Naive B cell (primary cell): ENCODE results near the gene RBM14. TPM values are rescaled to one million over a fixed set of nuclear protein-coding genes. Genes with fewer than 3 reads are reported as not detected.
"Not testable (repeated sequence)": the region's sequence is repeated elsewhere in the genome, so short reads cannot be mapped to it uniquely, and the experiment has no call there.

Experiments
- ATAC-seq, 2 donors: fragments of 150-1000 bp; cut with Tn5 transposase; 2 replicates each; pipeline ENCODE4 v1.10.0; 2021; ENCODE audit warnings: low read depth in 2 of 2, mild to moderate bottlenecking in 2 of 2, moderate library complexity in 2 of 2
- DNase-seq: peaks from one replicate; pipeline ENCODE4 v3.0.0; 2022
- H3K27ac Mint-ChIP-seq, 6 donors: one replicate each; pipeline ENCODE4 v1.8.0; 2020 to 2022; ENCODE audit warnings: mild to moderate bottlenecking in 6 of 6, mixed read lengths in 6 of 6, moderate library complexity in 5 of 6, inconsistent platforms in 2 of 6
- H3K27me3 Mint-ChIP-seq, 3 donors: one replicate each; pipeline ENCODE4 v1.8.0; 2021 to 2022; ENCODE audit warnings: mixed read lengths in 3 of 3, mild to moderate bottlenecking in 1 of 3
- H3K36me3 Mint-ChIP-seq, 2 donors: one replicate each; pipeline ENCODE4 v1.8.0; 2020 to 2022; ENCODE audit warnings: mixed read lengths in 2 of 2, inconsistent platforms in 1 of 2, mild to moderate bottlenecking in 1 of 2
- H3K4me1 Mint-ChIP-seq, 3 donors: one replicate each; pipeline ENCODE4 v1.8.0; 2020 to 2022; ENCODE audit warnings: mixed read lengths in 3 of 3, inconsistent platforms in 1 of 3, mild to moderate bottlenecking in 1 of 3, moderate library complexity in 1 of 3
- H3K4me3 Mint-ChIP-seq, 8 donors: one replicate each; pipeline ENCODE4 v1.8.0; 2020 to 2022; ENCODE audit warnings: mild to moderate bottlenecking in 8 of 8, mixed read lengths in 8 of 8, moderate library complexity in 8 of 8, inconsistent platforms in 2 of 8
- H3K9me3 Mint-ChIP-seq, 7 donors: one replicate each; pipeline ENCODE4 v1.8.0; 2020 to 2022; ENCODE audit warnings: mixed read lengths in 7 of 7, mild to moderate bottlenecking in 5 of 7, inconsistent platforms in 2 of 7, moderate library complexity in 1 of 7
- polyA plus RNA-seq, 6 donors: library from polyadenylated mRNA; unstranded; fragments of 300-500 nt; fragmentation: Illumina TruSeq; gene quantifications; one replicate each; pipeline ENCODE4 v1.2.3, GENCODE V29; 2021; ENCODE audit warnings: low read depth in 6 of 6

RBM14 gene
- polyA plus RNA-seq, 6 donors from 2014 or later, result 68.0 to 97.2 (median 86.4) TPM

GRCh38 chr11:66606608-66607007 is 9.8 kb upstream of the RBM14 start:
- not testable (repeated sequence) for H3K9me3 Mint-ChIP-seq, ATAC-seq, H3K36me3 Mint-ChIP-seq, H3K27me3 Mint-ChIP-seq, DNase-seq, H3K4me3 Mint-ChIP-seq
- H3K4me1 Mint-ChIP-seq, result peaks cover 26 to 52% (median 35%) of the 10 kb centered on the region in 3 donors
- H3K27ac Mint-ChIP-seq, result peak overlapping the region in 4 of 6 donors; percentile 59 to 97 (median 73)

- Mint-ChIP-seq H3K4me1 (peaks cover 30 to 52% (median 42%) of the 10 kb centered on the region in 3 donors), H3K9me3 (peaks cover 0 to 2% (median 0%) of the 10 kb centered on the region in 7 donors), H3K27me3 (no peaks in the 10 kb centered on the region), H3K36me3 (peaks cover 4 to 7% of the 10 kb centered on the region in 2 donors), H3K27ac (peak overlapping the region; percentile 21 to 97 (median 86)), H3K4me3 (no peak overlapping the region)
- DNase-seq, result no peak
- no peak for ATAC-seq
These were observed 9.2 kb upstream of the RBM14 start for GRCh38 chr11:66607126-66607834.

GRCh38 chr11:66609721-66610617 is 6.5 kb upstream of the RBM14 start:
- Mint-ChIP-seq H3K36me3 (peaks cover 0 to 4% of the 10 kb centered on the region in 2 donors), H3K4me3 (peak overlapping the region in 7 of 8 donors; percentile 32 to 83 (median 54)), H3K9me3 (peaks cover 0 to 2% (median 0%) of the 10 kb centered on the region in 7 donors), H3K27me3 (no peaks in the 10 kb centered on the region), H3K4me1 (peaks cover 33 to 54% (median 44%) of the 10 kb centered on the region in 3 donors), H3K27ac (peak overlapping the region; percentile 10 to 96 (median 93))
- no peak for DNase-seq
- ATAC-seq, result no peak

GRCh38 chr11:66612458-66612857 is 4.0 kb upstream of the RBM14 start:
- Mint-ChIP-seq H3K4me3 (peak overlapping the region in 6 of 8 donors; percentile 47 to 80 (median 68)), H3K4me1 (peaks cover 45 to 64% (median 60%) of the 10 kb centered on the region in 3 donors), H3K27ac (peak overlapping the region; percentile 92 to 97 (median 94)), H3K9me3 (no peaks in the 10 kb centered on the region), H3K27me3 (no peaks in the 10 kb centered on the region), H3K36me3 (peaks cover 0 to 7% of the 10 kb centered on the region in 2 donors)
- DNase-seq (no peak), ATAC-seq (no peak)

GRCh38 chr11:66614073-66614472 is 2.4 kb upstream of the RBM14 start:
- Mint-ChIP-seq H3K27ac (peak overlapping the region in 1 of 6 donors; percentile 49), H3K36me3 (peaks cover 7% of the 10 kb centered on the region in 2 donors), H3K9me3 (no peaks in the 10 kb centered on the region), H3K4me1 (peaks cover 55 to 68% (median 65%) of the 10 kb centered on the region in 3 donors), H3K4me3 (peak overlapping the region in 1 of 8 donors; percentile 3), H3K27me3 (no peaks in the 10 kb centered on the region)
- DNase-seq (no peak), ATAC-seq (no peak)

- Mint-ChIP-seq H3K27ac (peak overlapping the region; percentile 98 to 100 (median 99)), H3K4me1 (peaks cover 49 to 65% (median 50%) of the 10 kb centered on the region in 3 donors), H3K9me3 (no peaks in the 10 kb centered on the region), H3K27me3 (no peaks in the 10 kb centered on the region), H3K36me3 (peaks cover 7 to 9% of the 10 kb centered on the region in 2 donors), H3K4me3 (peak overlapping the region; percentile 97 to 100 (median 98))
- DNase-seq, result no peak
- ATAC-seq, result no peak
These were observed 865 bp downstream of the RBM14 start for GRCh38 chr11:66617155-66617834.

- peak overlapping the region; percentile 73 to 100 (median 98) for H3K4me3 Mint-ChIP-seq
- DNase-seq (peak; percentile 43), ATAC-seq (peak; percentile 24)
- peaks cover 14 to 19% of the 10 kb centered on the region in 2 donors for H3K36me3 Mint-ChIP-seq
- H3K27me3 Mint-ChIP-seq, result no peaks in the 10 kb centered on the region
- H3K4me1 Mint-ChIP-seq, result peaks cover 64 to 76% (median 66%) of the 10 kb centered on the region in 3 donors
- no peaks in the 10 kb centered on the region for H3K9me3 Mint-ChIP-seq
- H3K27ac Mint-ChIP-seq, result peak overlapping the region; percentile 83 to 99 (median 98)
These were observed 2.7 kb downstream of the RBM14 start for GRCh38 chr11:66619080-66619554.

- Mint-ChIP-seq H3K27me3 (no peaks in the 10 kb centered on the region), H3K27ac (peak overlapping the region in 1 of 6 donors; percentile 74), H3K4me3 (no peak overlapping the region), H3K9me3 (no peaks in the 10 kb centered on the region), H3K36me3 (peaks cover 7 to 26% of the 10 kb centered on the region in 2 donors), H3K4me1 (peaks cover 58 to 73% (median 70%) of the 10 kb centered on the region in 3 donors)
- ATAC-seq, result no peak
- no peak for DNase-seq
These were observed 8.0 kb downstream of the RBM14 start for GRCh38 chr11:66624450-66624849.

GRCh38 chr11:66625041-66625751 is 8.8 kb downstream of the RBM14 start:
- ATAC-seq, result no peak
- no peaks in the 10 kb centered on the region for H3K9me3 Mint-ChIP-seq
- peaks cover 57 to 73% (median 64%) of the 10 kb centered on the region in 3 donors for H3K4me1 Mint-ChIP-seq
- DNase-seq, result no peak
- H3K27me3 Mint-ChIP-seq, result no peaks in the 10 kb centered on the region
- H3K27ac Mint-ChIP-seq, result peak overlapping the region in 1 of 6 donors; percentile 74
- H3K4me3 Mint-ChIP-seq, result no peak overlapping the region
- peaks cover 7 to 26% of the 10 kb centered on the region in 2 donors for H3K36me3 Mint-ChIP-seq

GRCh38 chr11:66625752-66626149 is 9.3 kb downstream of the RBM14 start:
- ATAC-seq (no peak), DNase-seq (no peak)
- Mint-ChIP-seq H3K9me3 (no peaks in the 10 kb centered on the region), H3K27ac (peak overlapping the region in 1 of 6 donors; percentile 18), H3K36me3 (peaks cover 7 to 26% of the 10 kb centered on the region in 2 donors), H3K27me3 (no peaks in the 10 kb centered on the region), H3K4me3 (no peak overlapping the region), H3K4me1 (peaks cover 57 to 72% (median 64%) of the 10 kb centered on the region in 3 donors)

- no peaks in the 10 kb centered on the region for H3K9me3 Mint-ChIP-seq
- H3K27me3 Mint-ChIP-seq, result no peaks in the 10 kb centered on the region
- ATAC-seq, result no peak
- peaks cover 7 to 26% of the 10 kb centered on the region in 2 donors for H3K36me3 Mint-ChIP-seq
- DNase-seq, result no peak
- peak overlapping the region in 1 of 6 donors; percentile 37 for H3K27ac Mint-ChIP-seq
- peaks cover 53 to 72% (median 64%) of the 10 kb centered on the region in 3 donors for H3K4me1 Mint-ChIP-seq
- no peak overlapping the region for H3K4me3 Mint-ChIP-seq
These were observed 10.0 kb downstream of the RBM14 start for GRCh38 chr11:66626382-66626781.

- DNase-seq (no peak), ATAC-seq (no peak)
These were observed 10.5 kb downstream of the RBM14 start for GRCh38 chr11:66626926-66627325.

More at GRCh38 chr11:66626926-66627325, 10.5 kb downstream of the RBM14 start:
- H3K4me1 Mint-ChIP-seq, result peaks cover 55 to 72% (median 69%) of the 10 kb centered on the region in 3 donors
- no peak overlapping the region for H3K4me3 Mint-ChIP-seq
- H3K9me3 Mint-ChIP-seq, result no peaks in the 10 kb centered on the region
- no peaks in the 10 kb centered on the region for H3K27me3 Mint-ChIP-seq
- peaks cover 7 to 26% of the 10 kb centered on the region in 2 donors for H3K36me3 Mint-ChIP-seq
- no peak overlapping the region for H3K27ac Mint-ChIP-seq
